ENCODE data around the gene MED23.

- TF ChIP-seq CTCF (IDR thresholded peaks at IDR 0.05; ENCODE audit: insufficient read depth, low read length) (no peak), POLR2AphosphoS5 (IDR thresholded peaks at IDR 0.05; ENCODE audit: low read depth) (no peak), REST (IDR thresholded peaks at IDR 0.05; ENCODE audit: insufficient replicate concordance, low read depth) (no peak), SPI1 (IDR thresholded peaks at IDR 0.05; ENCODE audit: borderline replicate concordance, low read depth) (no peak), GABPA (IDR thresholded peaks at IDR 0.05; ENCODE audit: low read depth) (no peak)
Observed at GRCh38 chr6:131587909-131588308, 40.1 kb downstream of the MED23 start.

Data from HL-60 (cell line).